HG03108 (cell line): ENCODE measurements around the gene SYN1.
"Not testable (repeated sequence)": the region's sequence is repeated elsewhere in the genome, so short reads cannot be mapped to it uniquely, and the experiment has no call there.

Experiments used
- ATAC-seq: cut with Tn5 transposase; IDR thresholded peaks from one replicate; pipeline ENCODE4 v1.9.1; 2021; ENCODE audit warnings: moderate library complexity; ENCODE audit not compliant: unreplicated experiment

Gene SYN1

DNA sequence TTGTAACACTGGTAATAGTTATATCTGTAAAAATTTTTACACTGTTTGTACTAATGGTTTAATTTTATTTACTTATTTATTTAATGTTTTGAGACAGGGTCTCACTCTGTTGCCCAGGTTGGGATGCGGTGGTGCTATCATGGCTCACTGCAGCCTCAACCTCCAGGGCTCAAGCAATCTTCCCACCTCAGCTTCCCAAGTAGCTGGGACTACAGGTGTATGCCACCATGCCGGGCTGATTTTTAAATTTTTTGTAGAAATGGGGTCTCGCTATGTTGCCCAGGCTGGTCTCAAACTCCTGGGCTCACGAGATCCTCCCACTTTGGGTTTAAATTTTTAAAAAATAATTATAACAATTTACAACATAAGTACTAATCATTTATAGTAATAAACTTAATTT lies 16.5 kb downstream of the SYN1 start:
- not testable (repeated sequence) for ATAC-seq

- ATAC-seq = no peak
Measured at GRCh38 chrX:47597222-47597621, 22.4 kb downstream of the SYN1 start.

DNA sequence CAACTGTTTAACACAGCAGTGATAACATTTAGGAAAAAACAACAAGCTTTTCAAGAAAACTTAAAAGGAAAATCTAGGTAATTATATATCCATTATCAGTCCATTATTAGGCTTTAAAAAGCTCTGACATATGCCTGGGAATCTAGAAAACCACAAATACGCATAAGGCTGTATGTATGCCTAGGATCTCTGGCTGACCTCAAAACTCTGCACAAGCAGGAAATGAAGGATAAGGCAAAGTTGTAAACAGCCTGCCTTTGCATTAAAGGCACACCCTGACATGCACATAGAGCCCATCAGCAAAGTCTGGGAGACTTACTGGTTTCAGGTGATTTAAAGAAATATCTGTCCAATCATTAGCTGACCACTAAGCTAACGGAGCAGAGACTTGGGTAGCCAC lies 23.4 kb downstream of the SYN1 start:
- ATAC-seq = no peak

DNA sequence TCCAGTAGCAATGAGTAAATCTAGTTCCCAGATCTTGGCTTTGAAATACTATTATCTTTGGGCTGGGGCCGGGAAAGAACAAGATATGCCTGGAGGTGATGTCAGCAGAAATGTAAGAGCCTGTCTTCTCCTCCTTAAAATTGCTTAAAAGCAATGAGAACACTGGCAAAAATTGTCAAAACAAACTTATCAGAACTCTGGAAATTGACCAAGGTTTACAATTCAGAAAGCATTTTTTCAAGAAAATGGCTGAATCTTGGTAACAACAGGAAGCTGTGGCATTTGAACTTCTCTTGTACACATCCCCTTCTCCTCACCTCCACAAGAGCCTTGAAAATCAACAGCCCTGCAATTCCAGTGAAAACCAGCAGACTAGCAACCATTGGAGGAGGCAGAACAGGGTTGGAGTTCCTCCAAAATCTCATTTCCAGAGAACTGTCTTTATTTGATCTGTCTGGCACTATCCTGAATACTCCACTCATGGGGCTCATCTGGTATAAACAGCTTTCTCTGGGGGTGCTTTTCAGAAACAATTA lies 23.9 kb downstream of the SYN1 start:
- ATAC-seq = no peak

DNA sequence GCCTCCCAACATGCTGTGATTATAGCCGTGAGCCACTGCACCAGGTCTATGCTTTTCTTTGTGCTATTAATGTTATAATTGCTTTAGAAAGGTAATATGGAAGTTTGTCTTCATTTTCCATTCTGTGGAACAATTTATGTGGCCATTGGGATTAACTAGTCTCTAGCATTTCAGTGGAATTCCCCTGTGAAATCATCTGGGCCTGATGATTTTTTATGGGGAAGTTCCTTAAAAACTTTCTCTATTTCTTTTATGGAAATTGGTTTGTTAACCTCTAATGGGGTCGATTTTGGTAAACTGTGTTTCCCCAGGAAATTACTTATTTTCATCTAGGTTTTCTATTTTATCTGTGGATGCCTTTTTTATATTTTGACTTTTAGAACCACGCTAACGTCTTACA lies 26.1 kb downstream of the SYN1 start:
- no peak for ATAC-seq

DNA sequence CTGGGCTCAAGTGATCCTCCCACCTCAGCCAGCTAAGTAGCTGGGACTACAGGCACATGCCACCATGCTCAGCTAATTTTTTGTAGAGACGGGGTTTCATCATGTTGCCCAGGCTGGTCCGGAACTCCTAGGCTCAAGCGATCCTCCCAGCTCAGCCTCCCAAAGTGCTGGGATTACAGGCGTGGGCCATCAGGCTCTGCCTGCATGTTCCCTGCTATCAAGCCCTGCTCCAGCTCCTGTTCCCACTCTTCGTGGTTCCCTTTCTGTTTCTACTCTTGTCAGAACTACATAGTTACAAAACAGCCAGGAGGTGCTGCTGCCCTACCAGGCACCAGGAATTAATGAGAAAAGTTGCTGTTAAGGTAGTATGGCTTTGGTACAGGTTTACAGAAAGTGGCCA lies 28.7 kb downstream of the SYN1 start:
- no peak for ATAC-seq

DNA sequence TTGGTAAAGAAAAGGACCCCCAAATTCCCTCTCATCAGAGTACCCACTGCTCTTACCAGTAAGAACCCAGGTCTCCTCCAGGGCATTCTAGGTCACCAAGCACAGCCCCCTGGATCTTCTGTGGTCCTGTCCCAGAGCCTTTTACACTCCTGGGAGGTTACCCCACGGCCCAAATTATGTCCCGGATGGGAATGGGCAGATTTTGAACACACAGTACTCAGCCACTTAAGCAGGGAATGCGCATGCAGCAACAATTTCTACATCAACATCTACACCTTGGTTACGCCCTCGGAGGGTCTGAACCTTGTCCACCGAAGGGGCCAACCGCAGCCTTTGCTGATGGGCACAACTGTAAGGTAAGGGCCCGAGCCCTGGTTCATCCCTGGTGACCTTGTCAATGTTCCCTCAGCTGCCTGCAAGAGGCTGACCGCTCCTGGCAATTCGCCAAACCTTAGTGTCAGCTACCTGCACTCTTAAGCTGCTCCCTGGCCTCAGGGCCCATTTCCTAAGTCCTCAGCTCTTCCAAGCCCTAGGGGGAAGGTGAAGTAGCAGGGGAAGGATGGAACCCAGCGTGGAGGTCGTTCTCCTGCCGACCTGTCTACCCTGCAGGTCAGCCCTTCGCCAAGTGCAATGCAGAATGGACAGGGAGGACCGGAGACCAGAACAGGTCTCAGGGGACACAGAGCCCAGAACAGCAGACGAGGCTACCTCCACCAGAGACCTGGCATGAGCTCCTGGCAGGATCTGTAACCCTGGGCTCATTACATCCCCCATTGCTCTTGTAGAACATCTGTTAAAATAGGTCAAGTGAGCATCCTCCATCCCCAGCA lies 31.5 kb downstream of the SYN1 start:
- no peak for ATAC-seq

- ATAC-seq = no peak
Measured at GRCh38 chrX:47587091-47587891, 32.4 kb downstream of the SYN1 start.

DNA sequence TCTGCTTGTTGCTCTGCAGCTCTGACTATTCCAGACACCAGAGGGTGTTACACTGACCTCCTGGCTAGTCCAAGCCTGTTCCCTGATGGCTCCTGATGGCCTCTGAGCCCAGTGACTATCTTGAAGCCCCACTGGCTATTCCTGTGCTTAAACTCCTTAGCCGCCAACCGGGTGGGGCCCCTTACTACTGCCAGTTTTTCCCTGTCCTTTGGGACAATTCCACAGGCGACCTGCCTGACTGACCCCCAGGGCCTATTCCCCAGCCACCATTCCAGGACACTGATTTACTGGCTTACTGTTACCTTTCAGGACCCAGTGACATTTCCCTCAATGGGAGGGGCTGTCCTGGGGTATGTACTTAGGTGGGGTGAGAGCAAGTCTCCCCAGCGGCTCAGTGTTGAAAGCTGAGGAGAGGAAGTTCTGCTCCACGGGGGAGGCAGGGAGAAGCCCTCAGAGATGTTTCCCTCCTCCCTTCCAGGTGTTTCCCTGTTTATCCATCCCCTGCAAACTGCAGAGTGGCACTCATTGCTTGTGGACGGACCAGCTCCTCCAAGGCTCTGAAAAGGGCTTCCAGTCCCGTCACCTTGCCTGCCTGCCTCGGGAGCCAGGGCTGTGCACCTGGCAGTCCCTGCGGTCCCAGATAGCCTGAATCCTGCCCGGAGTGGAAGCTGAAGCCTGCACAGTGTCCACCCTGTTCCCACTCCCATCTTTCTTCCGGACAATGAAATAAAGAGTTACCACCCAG lies 33.4 kb downstream of the SYN1 start:
- ATAC-seq = no peak

GRCh38 chrX:47585273-47585672 lies 34.4 kb downstream of the SYN1 start:
- no peak for ATAC-seq

DNA sequence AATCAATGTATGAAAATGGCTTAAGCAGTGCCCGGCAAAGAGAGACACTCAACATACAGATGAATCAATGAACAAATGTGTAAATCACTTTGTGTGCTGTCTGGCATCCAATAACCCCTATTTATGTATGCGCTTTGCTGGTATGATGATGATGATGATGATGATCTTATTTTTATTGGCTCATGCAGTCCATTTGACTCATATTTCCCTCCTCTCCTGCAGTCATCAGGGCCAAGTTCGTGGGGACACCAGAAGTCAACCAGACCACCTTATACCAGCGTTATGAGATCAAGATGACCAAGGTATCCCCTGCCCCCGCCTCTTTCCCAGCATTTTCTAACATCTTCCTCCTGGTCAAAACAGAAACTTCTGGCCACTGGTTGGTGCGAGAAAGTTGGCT lies 34.9 kb downstream of the SYN1 start:
- ATAC-seq = no peak

DNA sequence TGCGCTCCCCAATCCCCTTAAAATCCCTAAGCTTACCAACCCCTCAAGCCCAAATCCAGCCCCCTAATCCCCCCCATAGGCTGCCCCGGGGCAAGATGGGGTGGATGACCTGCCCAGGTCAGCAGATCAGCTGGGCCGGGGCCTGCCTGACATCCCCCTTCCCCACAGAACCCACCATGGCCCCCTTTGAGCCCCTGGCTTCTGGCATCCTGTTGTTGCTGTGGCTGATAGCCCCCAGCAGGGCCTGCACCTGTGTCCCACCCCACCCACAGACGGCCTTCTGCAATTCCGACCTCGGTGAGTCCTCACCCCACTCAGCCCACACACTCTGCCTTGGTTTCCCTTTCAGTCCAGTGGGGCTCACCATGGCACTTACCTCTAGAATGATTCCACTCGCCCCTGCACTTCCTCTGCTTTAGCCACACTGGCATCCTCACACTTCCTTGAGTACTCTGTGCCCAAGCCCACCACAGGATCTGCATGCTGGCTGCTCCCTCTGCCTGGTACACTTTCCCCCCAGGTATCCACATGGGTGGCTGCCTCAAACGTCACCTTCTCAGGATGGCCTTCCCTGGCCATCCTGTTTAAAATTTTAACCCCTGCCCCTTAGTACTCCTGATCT lies 36.3 kb downstream of the SYN1 start:
- no peak for ATAC-seq

- ATAC-seq = peak; percentile 82
Measured at GRCh38 chrX:47581731-47582647, 37.7 kb downstream of the SYN1 start, which contains the start of gene TIMP1. Gene TIMP1 (plus strand): TSS chrX:47582436. CDS start chrX:47583416, 980 bp downstream.

GRCh38 chrX:47579537-47579936 lies 40.1 kb downstream of the SYN1 start:
- no peak for ATAC-seq

DNA sequence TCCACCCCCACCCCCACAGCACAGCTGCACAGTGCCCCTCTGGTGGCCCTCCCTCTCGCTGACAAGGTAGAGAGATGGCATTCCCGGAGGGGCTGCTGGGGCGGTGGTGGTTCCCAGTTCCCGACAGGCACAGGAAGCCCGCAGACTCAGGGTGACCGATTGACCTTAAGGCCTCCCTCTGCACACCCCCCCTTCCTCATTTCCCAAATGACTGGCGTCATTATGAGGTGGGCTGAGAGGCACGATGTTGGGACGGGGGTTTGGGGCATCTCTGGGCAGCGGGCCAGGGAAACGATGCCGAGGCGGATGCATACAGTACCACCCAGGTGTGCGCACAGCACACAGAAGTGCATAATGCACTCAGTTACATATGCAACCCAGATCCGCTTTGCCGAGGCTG lies 41.0 kb downstream of the SYN1 start:
- ATAC-seq = no peak

DNA sequence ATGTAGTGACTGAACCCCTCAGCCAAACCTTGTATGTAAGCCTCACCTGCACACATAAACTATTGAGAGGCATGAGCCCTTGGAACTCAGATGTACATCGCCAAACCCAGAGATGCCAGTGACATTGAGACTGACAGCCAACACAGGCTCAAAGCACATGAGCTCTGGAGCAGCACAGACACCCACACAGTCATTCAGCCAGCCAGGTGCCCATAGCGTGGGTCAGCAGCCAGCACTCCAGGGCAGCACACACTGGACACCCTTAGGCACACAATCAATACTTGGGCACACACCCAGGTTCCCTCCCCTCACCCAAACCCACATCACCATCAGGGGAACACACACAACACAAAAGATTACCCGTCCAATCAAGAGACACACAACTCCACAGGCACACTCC lies 41.8 kb downstream of the SYN1 start:
- no peak for ATAC-seq

GRCh38 chrX:47577424-47577823 lies 42.2 kb downstream of the SYN1 start:
- ATAC-seq = no peak

DNA sequence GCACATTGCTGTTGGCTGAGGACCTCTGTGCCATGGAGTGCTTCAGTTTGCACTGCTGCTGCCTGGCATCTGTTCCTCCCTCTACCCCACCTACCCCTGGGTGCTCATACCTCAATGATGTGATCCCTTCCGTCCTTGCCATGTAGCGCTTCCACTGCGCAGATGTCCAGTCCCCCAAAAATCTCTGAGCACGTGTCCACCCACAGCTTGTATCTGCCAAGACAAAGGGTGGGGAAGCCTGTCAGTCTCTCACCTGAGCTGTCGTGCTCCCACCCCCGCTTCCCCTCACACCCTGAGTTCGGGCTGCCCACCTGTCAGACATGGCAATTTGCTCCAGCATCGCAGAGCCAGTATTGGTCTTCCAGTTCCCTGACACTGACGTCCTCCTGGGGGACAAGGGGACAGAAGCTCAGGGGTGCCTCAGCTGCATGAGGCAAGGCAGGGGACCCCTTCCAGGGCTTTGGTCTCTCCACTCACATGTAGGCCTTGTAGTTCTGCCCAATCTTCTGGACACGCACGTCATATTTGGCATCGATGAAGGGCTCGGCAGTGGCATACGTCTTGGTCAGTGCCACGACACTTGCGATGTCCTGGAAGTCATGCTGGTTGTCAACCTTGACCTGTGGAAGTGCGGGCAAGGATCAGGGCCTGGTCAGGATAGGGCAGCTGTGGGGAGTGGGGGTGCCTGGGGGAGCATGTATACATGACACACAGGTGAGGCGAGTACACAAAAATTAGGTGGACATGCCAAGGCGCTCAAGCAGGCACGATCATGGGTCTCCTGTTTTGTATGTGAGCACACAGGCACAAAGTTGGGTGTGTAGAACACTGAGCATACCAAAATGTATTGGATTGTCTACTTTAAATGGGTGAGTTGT lies 43.4 kb downstream of the SYN1 start:
- ATAC-seq = no peak
